Epithelial cell of prostate (primary cell): Measurements from ENCODE around the gene FBLN7.
A peak's percentile ranks its signal among the peaks of the same experiment; 100 is the strongest.

Experiments used
- DNase-seq: peaks from one replicate; pipeline ENCODE4 v3.0.0-alpha.2; 2011; ENCODE audit warnings: low read depth, low spot score
- H3K27ac ChIP-seq: fragments of 450-650 bp; 2 replicates; pipeline ENCODE4 v1.5.1; 2017; ENCODE audit warnings: mild to moderate bottlenecking

Gene FBLN7

DNA sequence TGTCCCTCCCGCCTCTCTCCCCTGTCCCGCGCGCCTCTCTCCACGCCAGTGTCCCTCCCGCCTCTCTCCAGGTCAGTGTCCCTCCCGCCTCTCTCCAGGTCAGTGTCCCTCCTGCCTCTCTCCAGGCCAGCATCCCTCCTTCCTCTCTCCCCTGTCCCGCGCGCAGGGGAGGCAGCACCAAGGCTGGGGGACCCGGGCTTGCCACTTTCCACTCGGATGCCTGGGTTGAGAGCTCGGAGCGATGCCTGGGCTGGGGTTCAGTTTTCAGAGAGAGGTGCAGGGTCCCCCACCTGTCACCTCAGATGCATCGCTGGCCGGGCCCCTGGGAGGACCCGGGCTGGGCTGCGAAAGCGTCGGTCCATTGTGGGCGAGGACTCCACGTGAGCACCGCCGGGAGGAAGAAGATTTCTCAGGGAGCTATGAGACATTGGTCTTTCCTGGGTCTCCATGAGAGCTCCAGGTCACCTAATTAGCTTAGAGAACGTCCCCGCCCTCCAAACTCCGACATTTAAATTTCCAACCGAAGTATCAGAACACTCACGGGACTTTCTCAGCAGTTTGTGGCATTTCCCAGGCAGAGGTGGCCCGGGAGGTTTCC lies 2.1 kb downstream of the FBLN7 start:
- H3K27ac ChIP-seq, result no peak overlapping the region
- DNase-seq, result no peak

DNA sequence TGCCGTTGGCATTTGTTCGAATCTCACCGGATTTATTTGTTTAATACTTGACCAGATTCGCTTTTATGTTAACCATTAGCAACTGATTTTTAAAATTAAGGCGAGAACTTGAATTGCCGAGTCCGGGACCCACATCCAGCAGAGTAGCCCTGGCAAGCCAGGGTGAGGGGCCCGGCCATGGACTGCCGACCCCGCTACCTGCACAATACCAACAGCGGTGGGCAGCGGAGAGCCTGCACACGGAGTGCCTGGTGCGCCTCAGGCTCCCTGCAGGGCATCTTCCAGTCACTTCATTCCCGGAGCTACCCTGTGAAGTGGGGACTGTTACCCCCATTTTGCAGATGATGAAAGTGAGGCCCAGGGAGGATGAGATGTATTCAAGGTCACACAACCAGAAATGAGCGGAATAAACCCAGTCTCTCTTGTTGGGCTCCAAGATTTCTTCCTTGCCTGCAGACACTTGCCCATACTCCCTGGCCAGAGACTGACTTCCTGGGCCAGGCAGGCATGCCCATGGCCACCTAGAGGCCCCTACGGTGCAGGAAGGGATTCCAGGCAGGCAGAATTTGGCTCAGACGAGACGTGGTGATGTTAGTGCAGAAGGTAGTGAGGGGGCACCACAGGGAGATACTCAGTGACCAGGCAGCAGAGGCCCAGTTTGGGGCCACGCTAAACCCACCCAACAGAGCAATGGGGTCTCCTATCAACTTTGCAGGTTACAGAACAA lies 2.9 kb downstream of the FBLN7 start:
- H3K27ac ChIP-seq, result no peak overlapping the region
- DNase-seq, result no peak

DNA sequence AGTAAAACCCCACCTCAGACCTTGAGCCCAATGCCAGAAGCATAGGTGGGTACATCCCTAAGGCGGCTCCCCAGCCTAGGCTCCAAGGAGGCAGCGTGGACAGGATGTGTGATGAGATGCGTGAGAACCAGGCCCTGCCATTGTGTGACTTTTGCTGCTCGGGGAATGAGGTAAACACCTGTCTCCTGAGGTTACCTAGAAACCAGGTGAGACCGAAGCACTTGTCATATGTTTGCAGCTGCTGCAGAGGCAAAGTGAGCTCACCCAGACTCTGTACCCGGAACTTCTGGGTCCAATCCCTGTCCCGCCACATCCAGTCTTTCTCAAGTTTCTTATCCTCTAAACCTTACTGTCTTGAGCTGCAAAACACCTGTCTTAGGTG lies 3.4 kb downstream of the FBLN7 start:
- no peak overlapping the region for H3K27ac ChIP-seq
- no peak for DNase-seq

DNA sequence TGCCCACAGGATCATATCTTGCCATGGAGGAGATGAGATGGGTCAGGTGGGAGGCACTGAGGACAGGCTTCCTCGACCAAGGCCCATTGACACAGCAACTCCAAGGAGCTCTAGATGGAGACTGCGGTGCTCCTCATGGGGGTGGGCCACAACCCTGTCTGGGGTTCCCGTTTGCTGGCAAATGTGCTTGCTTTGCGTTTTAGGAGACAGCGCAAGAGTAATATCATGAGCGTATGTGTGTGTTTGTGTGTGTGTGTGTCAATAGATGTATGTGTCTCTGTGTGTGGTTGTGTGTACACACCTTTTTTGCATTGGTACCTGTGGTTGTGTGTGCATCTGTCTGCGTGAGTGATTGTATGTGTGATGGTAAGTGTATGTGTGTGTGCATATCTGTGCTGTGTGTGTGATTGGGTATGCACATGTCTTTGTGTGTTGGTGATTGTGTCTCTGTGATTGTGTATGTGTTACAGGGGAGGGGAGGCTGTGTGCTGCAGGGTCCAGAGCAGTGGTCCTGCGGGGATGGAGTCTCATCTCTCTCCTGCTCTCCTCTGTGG lies 4.4 kb downstream of the FBLN7 start:
- H3K27ac ChIP-seq, result no peak overlapping the region
- DNase-seq, result no peak

DNA sequence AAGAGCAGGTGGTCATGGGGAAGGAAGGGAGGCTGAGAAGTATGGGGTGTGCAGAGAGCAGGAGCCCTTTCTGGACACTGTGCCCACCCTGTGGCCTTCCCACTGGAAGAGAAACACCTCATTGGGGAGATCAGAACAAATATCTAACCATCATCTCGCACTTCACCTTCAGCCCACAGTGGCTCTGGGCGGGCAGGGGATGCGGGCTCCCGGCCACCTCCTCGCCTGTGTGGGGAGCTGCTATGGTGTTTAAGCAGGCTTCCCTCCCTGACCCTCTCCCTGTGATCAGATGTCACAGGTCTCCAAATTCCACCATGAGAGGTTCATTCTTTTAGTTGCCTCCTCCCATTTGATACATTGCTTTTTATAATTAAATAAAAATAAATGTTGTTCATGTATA lies 5.0 kb downstream of the FBLN7 start:
- no peak overlapping the region for H3K27ac ChIP-seq

DNA sequence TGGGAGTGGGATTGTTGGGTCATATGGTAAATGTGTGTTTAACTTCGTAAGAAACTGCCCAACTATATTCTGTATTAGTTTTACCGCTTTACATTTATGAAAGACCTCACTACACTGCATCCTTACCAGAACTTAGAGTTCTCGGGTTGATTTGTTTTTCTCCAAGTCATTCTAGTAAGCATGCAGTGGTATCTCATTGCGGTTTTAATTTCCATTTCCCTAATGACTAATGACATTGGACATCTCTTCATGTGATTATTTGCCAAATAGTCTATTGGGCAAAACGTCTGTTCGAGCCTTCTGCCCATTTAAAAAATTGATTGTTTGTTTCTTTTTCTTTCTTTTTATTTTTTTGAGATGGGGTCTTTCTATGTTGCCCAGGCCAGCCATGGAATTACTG lies 6.8 kb downstream of the FBLN7 start:
- no peak for DNase-seq

More for the DNA sequence above, 5.0 kb downstream of the FBLN7 start:
- DNase-seq, result no peak

DNA sequence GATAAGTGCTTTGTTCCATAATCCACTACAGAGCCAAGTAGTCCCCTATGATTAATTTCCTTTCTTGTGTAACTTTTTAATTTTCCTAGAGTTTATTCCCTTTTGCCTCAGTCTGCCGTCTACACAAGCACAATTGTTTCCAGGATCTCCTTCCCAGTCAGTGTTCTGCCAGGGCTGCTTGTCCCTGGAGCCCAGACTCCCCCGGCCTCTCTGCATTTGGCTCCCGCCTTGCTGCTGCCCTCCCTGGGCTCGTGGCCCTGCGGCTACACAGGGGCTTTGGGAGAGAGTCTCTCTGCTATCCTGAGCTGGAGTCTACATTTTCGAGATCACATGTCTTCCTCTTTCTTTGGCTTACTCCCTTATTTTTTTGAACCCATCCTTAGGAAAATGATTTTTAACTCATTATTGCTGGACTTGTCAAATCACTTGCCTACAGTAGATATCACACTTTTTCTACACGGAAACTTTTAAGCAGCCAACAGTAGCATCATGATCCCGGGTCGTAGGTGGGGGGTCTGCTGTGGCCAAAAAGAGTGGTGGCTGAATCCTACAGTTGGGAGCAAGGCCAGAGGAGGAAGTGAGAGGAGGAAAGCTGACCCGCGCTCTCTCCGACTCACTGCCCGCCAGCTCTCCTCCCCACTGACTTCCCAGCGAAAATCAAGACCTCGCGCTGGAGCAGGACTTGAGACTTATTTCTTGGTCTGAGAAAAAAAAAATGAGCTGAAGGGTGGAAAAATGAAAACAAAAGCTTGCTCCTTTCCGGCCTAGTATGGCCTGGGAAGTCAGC lies 9.4 kb downstream of the FBLN7 start:
- DNase-seq, result no peak
- no peak overlapping the region for H3K27ac ChIP-seq

More for the DNA sequence above, 6.8 kb downstream of the FBLN7 start:
- no peak overlapping the region for H3K27ac ChIP-seq

DNA sequence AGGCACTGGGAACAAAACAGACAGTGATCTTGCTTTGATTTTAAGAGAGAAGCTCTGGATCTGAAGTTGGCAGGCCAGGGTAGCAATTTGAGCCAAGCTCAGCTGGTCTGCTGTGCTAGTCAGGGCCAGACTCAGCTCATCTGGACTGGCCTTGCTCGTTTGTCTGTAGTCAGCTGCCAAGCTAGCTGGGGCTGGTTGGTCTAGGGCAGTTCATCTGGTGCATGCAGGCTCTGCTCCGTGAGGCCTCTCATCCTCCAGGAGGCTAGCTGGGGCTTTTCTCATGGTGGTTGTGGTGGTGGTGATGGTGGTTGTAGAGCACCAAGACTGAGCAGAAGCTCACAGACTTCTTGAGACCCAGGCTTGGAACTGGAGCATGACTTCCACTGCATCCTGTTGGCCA lies 10.3 kb downstream of the FBLN7 start:
- H3K27ac ChIP-seq, result no peak overlapping the region

DNA sequence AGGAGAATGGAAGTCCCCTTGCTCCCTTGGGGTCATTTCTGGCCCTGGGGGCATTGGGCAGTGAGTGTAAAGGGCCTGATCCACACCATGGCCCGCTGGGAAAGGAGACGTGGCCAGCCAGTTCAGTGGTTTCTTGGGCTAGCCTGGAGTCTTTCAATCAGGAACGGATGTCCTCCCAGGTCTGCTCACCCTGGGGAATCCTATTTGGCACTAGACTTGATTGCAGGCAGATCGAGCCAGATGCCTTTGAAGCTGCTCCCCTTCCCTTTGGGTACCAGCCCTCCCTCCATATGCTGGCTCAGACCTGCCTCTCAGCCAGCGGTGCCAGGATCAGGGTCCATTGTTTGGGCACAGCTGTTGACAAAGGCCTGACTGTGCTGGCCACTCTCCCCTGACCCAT lies 11.0 kb downstream of the FBLN7 start:
- no peak overlapping the region for H3K27ac ChIP-seq
- no peak for DNase-seq

More for the DNA sequence above, 10.3 kb downstream of the FBLN7 start:
- no peak for DNase-seq

DNA sequence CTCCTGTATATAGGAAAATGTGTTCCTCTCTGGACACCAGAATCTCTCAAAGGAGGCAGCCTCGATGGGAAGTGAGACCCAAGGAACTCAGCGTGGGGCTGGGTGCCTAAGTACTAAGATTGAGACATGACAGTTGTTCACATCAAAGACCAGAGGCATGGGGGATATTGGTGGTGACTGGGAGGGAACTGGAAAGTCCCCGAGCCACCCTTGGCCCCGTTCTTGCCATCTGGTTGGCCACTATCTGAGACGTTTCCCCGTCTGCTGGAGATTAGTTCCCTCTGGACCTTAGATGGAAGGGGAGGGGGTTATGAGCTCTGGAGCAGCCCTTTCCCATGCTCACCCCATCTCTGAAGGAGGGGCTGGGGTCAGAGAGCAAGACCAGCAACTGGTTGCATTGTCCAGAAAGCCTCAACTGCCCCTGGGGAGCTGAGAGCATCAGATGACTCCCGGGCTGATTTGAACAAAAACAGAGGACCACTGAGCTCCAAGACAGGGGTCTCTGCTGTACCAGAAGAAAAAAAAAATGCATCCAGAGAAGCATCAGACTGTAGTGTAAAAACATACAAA lies 11.8 kb downstream of the FBLN7 start:
- DNase-seq, result no peak
- peak overlapping the region; percentile 62 for H3K27ac ChIP-seq

DNA sequence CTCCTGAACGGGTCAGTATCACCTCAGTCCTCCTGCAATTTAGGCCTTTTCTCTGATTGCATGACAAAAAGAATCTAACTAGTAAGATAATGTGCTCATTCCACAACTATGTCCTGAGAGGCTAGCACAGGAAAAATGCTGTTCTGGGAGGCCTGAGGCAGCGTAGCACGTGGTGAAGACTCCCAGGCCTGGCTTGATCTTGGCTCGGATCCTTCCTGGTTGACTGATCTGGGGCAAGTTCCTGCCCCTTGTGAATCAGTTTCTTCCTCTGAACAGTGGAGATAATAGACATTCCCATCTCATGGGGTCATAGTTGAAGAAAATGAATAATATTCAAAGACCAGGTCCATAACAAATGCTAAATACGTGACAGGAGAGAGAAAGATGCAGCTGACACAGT lies 12.3 kb downstream of the FBLN7 start:
- DNase-seq, result peak; percentile 57
- H3K27ac ChIP-seq, result peak overlapping the region; percentile 62

DNA sequence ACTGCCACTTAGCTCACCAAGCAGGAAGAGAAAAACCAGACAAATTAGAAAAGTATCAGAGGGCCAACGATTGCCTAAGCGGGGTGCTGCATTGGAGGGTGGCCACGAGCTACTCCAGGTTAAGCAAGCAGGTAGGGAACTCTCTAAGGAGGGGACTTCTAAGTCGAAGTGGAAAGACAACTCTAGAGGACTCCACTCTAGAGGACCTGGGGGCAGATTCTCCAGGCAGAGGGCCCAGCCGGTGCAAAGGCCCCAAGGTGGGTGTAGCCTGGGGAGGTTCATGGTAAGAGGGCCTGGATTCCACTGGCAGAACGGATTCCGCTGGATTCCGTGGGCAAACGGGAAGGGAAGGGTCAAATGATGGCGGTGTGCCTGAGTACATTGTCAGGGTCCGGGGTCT lies 12.7 kb downstream of the FBLN7 start:
- H3K27ac ChIP-seq, result peak overlapping the region; percentile 62
- DNase-seq, result no peak

DNA sequence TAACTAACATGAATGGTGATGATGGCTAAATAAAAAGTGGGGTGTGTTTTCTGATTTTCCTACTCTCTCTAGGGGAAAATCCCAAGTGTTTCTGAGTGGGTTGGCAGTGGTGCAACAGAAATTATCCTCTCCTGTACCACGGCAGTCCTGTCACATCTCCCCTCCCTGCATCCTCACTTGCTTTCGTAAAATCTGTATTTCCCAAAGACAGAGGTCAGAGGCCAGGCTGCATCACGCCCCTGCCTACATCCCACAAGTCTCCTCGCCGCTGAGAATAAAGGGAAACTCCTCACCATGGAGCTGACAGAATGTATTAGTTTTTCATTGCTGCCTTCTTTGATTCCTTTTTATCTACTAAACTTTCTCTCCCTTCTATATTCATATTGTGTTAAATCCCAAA lies 13.1 kb downstream of the FBLN7 start:
- DNase-seq, result no peak
- peak overlapping the region; percentile 62 for H3K27ac ChIP-seq

DNA sequence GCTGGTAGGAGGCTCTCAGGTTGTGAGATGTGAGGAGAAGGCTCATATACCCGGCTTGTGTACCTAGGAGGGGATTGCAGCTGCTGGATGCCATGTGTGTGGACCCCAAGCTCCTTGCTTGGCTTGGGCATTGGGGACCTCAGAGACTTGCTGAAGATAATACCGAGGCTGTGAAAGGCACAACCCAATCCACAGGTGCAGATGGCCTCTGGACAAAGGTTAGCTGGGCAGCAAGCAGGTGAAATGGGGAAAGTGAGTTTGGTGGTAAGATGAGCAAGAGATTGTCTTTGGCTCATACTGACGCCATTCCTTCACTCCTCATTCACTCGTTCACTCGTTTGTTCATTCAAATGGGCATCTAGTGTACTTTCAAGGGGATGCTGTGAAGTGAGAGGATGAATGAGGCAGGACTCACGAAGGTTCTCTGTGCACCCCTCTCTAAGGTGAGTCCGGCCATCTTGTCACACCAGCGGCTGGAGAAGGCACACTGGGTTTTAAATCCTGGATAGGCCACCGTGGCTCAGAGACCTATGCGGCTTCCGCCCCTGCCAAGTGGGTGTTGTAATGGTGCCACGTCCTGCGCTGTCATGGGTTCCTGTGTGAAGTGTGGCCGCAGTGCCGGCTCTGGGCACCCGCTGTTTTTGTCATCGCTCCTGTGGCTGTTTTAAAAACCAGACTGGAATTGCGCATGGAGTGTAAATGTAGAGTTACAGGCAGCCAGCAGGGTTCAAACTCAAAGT lies 13.7 kb downstream of the FBLN7 start:
- no peak overlapping the region for H3K27ac ChIP-seq
- DNase-seq, result no peak

DNA sequence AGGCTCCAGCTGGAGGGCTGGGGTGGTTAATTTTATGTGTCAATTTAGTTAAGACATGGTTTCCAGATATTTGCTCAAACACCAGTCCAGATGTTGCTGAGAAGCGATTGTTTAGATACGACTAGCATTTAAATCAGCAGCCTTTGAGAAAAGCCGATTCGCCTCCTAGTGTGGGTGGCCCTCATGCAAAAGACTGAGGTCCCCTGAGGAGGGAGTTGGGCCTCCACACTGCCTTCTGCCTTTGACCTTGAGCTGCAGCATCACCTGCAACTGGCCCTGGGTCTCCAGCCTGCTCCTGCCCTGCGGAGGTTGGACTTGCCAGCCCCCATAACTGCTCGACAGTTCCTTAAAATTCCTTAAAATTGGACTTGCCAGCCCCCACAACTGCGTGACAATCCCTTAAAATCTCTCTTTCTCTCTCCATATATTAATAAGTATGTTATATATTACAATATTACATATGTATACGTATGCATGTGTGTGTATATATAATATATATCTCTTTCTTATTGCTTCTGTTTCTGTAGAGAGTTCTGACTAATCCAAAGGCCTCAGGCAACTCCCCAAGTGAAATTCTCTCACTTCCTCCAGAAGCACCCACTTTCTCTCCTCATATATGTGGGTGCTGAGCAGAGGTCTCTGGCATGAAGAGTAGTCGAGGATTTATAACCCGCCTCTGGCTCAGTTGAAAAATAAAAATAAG lies 14.4 kb downstream of the FBLN7 start:
- H3K27ac ChIP-seq, result no peak overlapping the region
- DNase-seq, result no peak

DNA sequence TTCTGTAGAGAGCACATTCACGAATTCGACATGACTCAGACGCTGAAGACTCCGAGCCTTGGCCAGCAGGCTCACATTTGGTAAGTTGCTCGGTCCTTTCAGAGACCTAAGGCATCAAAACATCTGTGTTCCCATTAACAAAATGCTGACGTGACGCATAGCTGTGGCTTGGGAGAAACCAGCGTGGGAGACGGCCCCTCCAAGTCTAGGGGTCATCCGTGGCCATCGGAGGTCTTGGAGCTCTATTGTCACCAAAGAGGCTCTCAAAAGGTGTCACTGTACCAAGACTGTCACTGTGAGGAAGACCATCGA lies 14.9 kb downstream of the FBLN7 start:
- DNase-seq, result no peak
- no peak overlapping the region for H3K27ac ChIP-seq

DNA sequence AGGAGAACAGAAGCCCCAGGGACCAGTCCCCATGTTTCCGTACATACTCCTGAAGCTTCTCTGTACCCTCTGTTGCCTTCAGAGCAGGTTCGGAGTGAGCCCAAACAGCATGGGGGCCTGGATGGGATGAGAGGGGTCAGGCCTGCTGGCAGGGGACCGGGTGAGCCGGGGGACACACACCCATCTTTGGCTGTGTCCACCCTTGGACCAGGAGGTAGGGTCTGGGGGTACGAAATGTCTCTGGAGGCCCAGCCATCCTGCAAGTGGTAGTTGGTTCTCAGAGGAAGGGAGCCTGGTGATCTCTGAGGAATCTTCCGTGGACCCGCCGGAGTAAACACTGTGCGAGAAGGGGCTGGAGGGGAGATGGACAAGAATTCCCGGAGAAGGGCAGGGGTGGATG lies 15.3 kb downstream of the FBLN7 start:
- DNase-seq, result no peak
- no peak overlapping the region for H3K27ac ChIP-seq

DNA sequence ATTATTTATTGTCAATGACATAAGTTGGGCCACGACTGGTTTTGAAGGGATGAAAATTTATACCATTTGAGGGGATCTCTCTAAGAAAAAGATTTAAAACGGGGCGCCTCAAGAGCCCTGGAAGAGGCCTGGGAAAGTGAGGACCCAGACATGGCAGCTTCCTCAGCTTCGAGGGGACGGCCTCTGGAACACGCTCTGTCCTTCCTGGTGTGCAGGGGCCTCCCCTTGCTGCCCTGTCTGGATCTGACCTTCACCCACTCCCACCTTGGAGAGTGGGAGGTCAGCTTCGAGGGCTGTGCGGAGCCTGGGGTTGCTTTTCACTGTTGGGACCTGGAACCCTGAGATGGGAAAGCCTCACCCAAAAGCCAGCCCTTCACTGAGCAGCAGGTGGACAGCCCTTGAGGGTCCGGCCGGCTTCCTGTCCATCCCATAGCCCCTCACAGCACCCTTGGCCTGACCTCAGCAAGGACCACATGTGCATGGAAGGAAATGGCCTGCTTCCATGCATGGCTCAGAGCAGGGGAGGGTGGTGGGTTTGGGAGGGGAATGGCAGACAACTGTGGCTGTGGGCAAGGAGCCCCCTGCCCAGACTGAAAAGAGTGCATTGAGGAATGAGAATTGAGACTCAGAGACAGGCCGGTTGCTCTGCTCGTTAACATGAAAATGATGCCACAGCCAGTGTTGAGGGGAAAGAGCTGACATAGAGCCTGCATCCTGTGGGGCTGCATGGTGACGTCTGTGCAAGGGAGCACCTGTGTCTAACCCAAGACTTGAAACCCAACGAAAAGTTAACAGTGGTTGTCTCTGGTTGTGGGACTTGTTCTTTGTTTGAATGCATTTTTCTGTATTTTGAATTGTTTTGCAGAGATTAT lies 16.3 kb downstream of the FBLN7 start:
- DNase-seq, result no peak
- H3K27ac ChIP-seq, result no peak overlapping the region
